K562 (cell line): Measurements from ENCODE around the gene ANKRD6. TPM values are rescaled to one million over a fixed set of nuclear protein-coding genes. Genes with fewer than 3 reads are reported as not detected.

Experiments
- ATAC-seq: fragments of 200-7000 bp; cut with Tn5 transposase; 3 replicates; pipeline ENCODE4 v1.9.1; 2020; ENCODE audit warnings: moderate library complexity
- BruUV-seq: library from RNA; stranded (reverse); fragments of 400-500 nt; replicated peaks from 2 replicates; lab custom pipeline; 2021; lab: Mats Ljungman, UMichigan
- CTCF ChIA-PET: fragments of 300-600 bp; formaldehyde crosslinking; extraction: SDS; loops from one replicate; lab custom pipeline; 2021; ENCODE audit warnings: low intra/inter-chr PET ratio; lab: Yijun Ruan, JAX
- POLR2A ChIA-PET: fragments of 300-600, 350-650 bp; sonication (Branson Sonifier 250); formaldehyde crosslinking; extraction: SDS; loops from one replicate; lab custom pipeline; 2021; ENCODE audit warnings: antibody characterized with exemption, inconsistent platforms; lab: Yijun Ruan, JAX
- DNase-seq, 4 experiments: peaks; one replicate each; pipeline versions ENCODE4 v3.0.0 to v3.0.0-alpha.2; 2011 to 2018; ENCODE audit warnings: low spot score in 3 of 4, mixed read lengths in 3 of 4; ENCODE audit errors: extremely low read depth in 1 of 4
- FAIRE-seq: peaks from 2 replicates; lab custom pipeline; 2011; peaks lifted over from hg19 to GRCh38; lab: Jason Lieb, UNC
- H2AFZ ChIP-seq: 2 replicates; pipeline ENCODE4 v1.6.0; 2011; ENCODE audit warnings: low read depth, low read length, control low read depth, inconsistent platforms
- H3K27ac ChIP-seq: fragments of 200-600 bp; 3 replicates; pipeline ENCODE4 v1.8.0; 2011; ENCODE audit warnings: low read depth, mild to moderate bottlenecking, control low read depth, inconsistent platforms, low read length, moderate library complexity, mixed read lengths; ENCODE audit errors: extremely low read depth
- H3K27me3 ChIP-seq, 2 experiments: fragments of 300-600 bp in 1 of 2; 2 replicates in 1 of 2; 3 replicates in 1 of 2; pipeline versions ENCODE4 v1.6.0 to v1.8.0; 2011; ENCODE audit warnings: inconsistent platforms in 2 of 2, low read length in 2 of 2, mild to moderate bottlenecking in 1 of 2, mixed read lengths in 1 of 2, moderate library complexity in 1 of 2; ENCODE audit not compliant: control insufficient read depth in 2 of 2, insufficient read depth in 2 of 2
- H3K36me3 ChIP-seq: fragments of 300-600 bp; 3 replicates; pipeline ENCODE4 v1.8.0; 2011; ENCODE audit warnings: mild to moderate bottlenecking, low read length, inconsistent platforms; ENCODE audit not compliant: control insufficient read depth, insufficient read depth
- H3K4me1 ChIP-seq, 2 experiments: fragments of 200-600 bp in 1 of 2; replicated peaks in 1 of 2; 2 replicates in 1 of 2; 3 replicates in 1 of 2; pipeline versions ENCODE4 v1.5.1 to v1.8.0; 2011; ENCODE audit warnings: inconsistent platforms in 2 of 2, low read length in 2 of 2, mild to moderate bottlenecking in 1 of 2, mixed read lengths in 1 of 2, moderate library complexity in 1 of 2; ENCODE audit not compliant: control insufficient read depth in 2 of 2, insufficient read depth in 2 of 2
- H3K4me2 ChIP-seq: 2 replicates; pipeline ENCODE4 v1.6.1; 2011; ENCODE audit warnings: low read length, control low read depth, inconsistent platforms, mixed read lengths; ENCODE audit not compliant: insufficient read depth
- H3K4me3 ChIP-seq: fragments of 200-600 bp; sonication (generic), shearing (Covaris generic); 2 replicates; pipeline ENCODE4 v1.5.1; 2016; ENCODE audit warnings: control low read depth, inconsistent platforms
- H3K79me2 ChIP-seq: fragments of 200-600 bp; 3 replicates; pipeline ENCODE4 v1.8.0; 2011; ENCODE audit warnings: low read length, inconsistent platforms; ENCODE audit not compliant: control insufficient read depth, insufficient read depth
- H3K9ac ChIP-seq, 2 experiments: 2 replicates each; pipeline versions ENCODE4 v1.6.0 to v1.6.1; 2011; ENCODE audit warnings: low read depth in 2 of 2, low read length in 2 of 2, control low read depth in 1 of 2, inconsistent platforms in 1 of 2, mild to moderate bottlenecking in 1 of 2, mixed read lengths in 1 of 2; ENCODE audit not compliant: insufficient read depth in 1 of 2
- H3K9me1 ChIP-seq: one replicate; pipeline ENCODE4 v1.6.0; 2011; ENCODE audit warnings: inconsistent platforms, mild to moderate bottlenecking, low read length, moderate library complexity; ENCODE audit not compliant: control insufficient read depth, insufficient read depth
- H3K9me3 ChIP-seq: replicated peaks from 2 replicates; pipeline ENCODE4 v1.5.1; 2011; ENCODE audit warnings: low read depth, low read length, inconsistent platforms; ENCODE audit not compliant: control insufficient read depth, insufficient read depth
- H4K20me1 ChIP-seq: replicated peaks from 2 replicates; pipeline ENCODE4 v1.6.1; 2011; ENCODE audit warnings: low read length, inconsistent platforms, mixed read lengths; ENCODE audit not compliant: control insufficient read depth, insufficient read depth
- GMEB1 ChIP-seq: fragments of 250-450 bp; sonication (Bioruptor Pico); IDR thresholded peaks from 2 replicates; pipeline ENCODE4 v1.4.0; 2020; ENCODE audit warnings: mild to moderate bottlenecking
- NFYB ChIP-seq: IDR thresholded peaks from 2 replicates; pipeline ENCODE4 v1.6.1; 2011; ENCODE audit warnings: mild to moderate bottlenecking, moderate library complexity; ENCODE audit not compliant: insufficient read length; ENCODE audit errors: extremely low read depth
- RNF219 ChIP-seq: fragments of 250-450 bp; sonication (Bioruptor Pico); IDR thresholded peaks from 2 replicates; pipeline ENCODE4 v1.5.0; 2022; ENCODE audit warnings: mild to moderate bottlenecking
- ZNF232 ChIP-seq: sonication (generic); formaldehyde crosslinking; IDR thresholded peaks from 2 replicates; pipeline ENCODE4 v1.8.0; 2022; ENCODE audit warnings: mild to moderate bottlenecking, missing genetic modification reagents
- ZNF311 ChIP-seq: fragments of 250-450 bp; sonication (Bioruptor Pico); IDR thresholded peaks from 2 replicates; pipeline ENCODE4 v1.4.0; 2020; ENCODE audit warnings: mild to moderate bottlenecking, moderate library complexity
- ZNF318 ChIP-seq, 2 experiments: fragments of 450-650 bp; IDR thresholded peaks; 2 replicates each; pipeline ENCODE4 v1.6.1; 2016; ENCODE audit warnings: mild to moderate bottlenecking in 2 of 2, borderline replicate concordance in 1 of 2, low read depth in 1 of 2, moderate library complexity in 1 of 2
- ZNF398 ChIP-seq: fragments of 250-450 bp; sonication (Bioruptor Pico); IDR thresholded peaks from 2 replicates; pipeline ENCODE4 v1.8.0; 2021; ENCODE audit warnings: moderate library complexity, mild to moderate bottlenecking, inconsistent platforms
- ZNF830 ChIP-seq: fragments of 250-450 bp; sonication (Bioruptor Pico); IDR thresholded peaks from 2 replicates; pipeline ENCODE4 v1.5.0; 2021; ENCODE audit warnings: mild to moderate bottlenecking
- WGBS: fragments of 100-300 bp; shearing (Covaris generic); methylation state at CpG from one replicate; pipeline ENCODE4 v1.1.6; 2016; ENCODE audit warnings: low coverage, mixed read lengths; ENCODE audit not compliant: insufficient coverage; ENCODE audit errors: missing lambda C conversion rate; 5-methylcytosine and 5-hydroxymethylcytosine counted together
- in situ Hi-C: fragments of 300-500 bp; cut with MboI; formaldehyde crosslinking; loops from 4 replicates; pipeline ENCODE4 v1.15.0; 2018; ENCODE audit warnings: inconsistent platforms, mixed read lengths
- intact Hi-C: fragments of 100-400 bp; cut with micrococcal nuclease; formaldehyde crosslinking; loops from 2 replicates; pipeline ENCODE4 v1.14.2; 2022
- polyA plus RNA-seq, 8 experiments: library from polyadenylated mRNA; depleted of rRNA in 4 of 8; stranded (reverse) in 5 of 8; unstranded in 3 of 8; fragments of >200 nt; fragmentation: Nextera tagmentation in 2 of 8; fragmentation: Illumina TruSeq in 1 of 8; extraction: Ambion mirVana in 2 of 8; extraction: Trizol in 1 of 8; gene quantifications; 2 replicates each; pipeline versions ENCODE4 v1.2.1 to v1.2.3, GENCODE V29; 2011 to 2014; ENCODE audit warnings: inconsistent platforms in 1 of 8, missing spikeins in 1 of 8
- total RNA-seq, 7 experiments: library from RNA; depleted of rRNA in 6 of 7; stranded (reverse); fragments of >200 nt in 6 of 7; fragmentation: Illumina TruSeq in 2 of 7; extraction: Trizol in 2 of 7; gene quantifications; 2 replicates each; pipeline versions ENCODE4 v1.2.1 to v1.2.3, GENCODE V29; 2011 to 2021; ENCODE audit warnings: low replicate concordance in 1 of 7

Gene ANKRD6
- total and polyA plus RNA-seq, 9 of the 15 experiments (the other 6 are each of a cell fraction or from before 2014, with no cell fraction given): 0.04 to 0.22 (median 0.08) TPM; not detected in 4

- H3K9ac ChIP-seq: no peak overlapping the region
- no peak overlapping the region for H3K27ac ChIP-seq
- H3K9me1 ChIP-seq: no peaks in the 10 kb centered on the region
- no peak overlapping the region for H2AFZ ChIP-seq
- no peaks in the 10 kb centered on the region for H3K27me3 ChIP-seq
- intact Hi-C loops (no loop called here), in situ Hi-C loops (no loop called here)
- FAIRE-seq (no peak), DNase-seq (no peak), ATAC-seq (no peak)
- CTCF ChIA-PET: no interaction called here
- WGBS: 76% methylated on average over 6 of the region's 6 CpGs
- no peak overlapping the region for H3K4me2 ChIP-seq
- POLR2A ChIA-PET: no interaction called here
- H3K9me3 ChIP-seq: no peaks in the 10 kb centered on the region
- H3K4me1 ChIP-seq: no peaks in the 10 kb centered on the region
- peaks cover 90% of the 10 kb centered on the region for H3K36me3 ChIP-seq
- no peaks in the 10 kb centered on the region for H4K20me1 ChIP-seq
- no TSS peak for BruUV-seq
- no peaks in the 10 kb centered on the region for H3K79me2 ChIP-seq
- H3K4me3 ChIP-seq: no peak overlapping the region
- TF ChIP-seq RNF219 (CRISPR knock-in tag) (no peak), GMEB1 (CRISPR knock-in tag) (no peak), NFYB (no peak), ZNF398 (CRISPR knock-in tag) (no peak), ZNF232 (no peak), ZNF318 (IDR thresholded peaks at IDR 0.05; ENCODE audit: borderline replicate concordance in 1 of 2, low read depth in 1 of 2) (no peak), ZNF311 (CRISPR knock-in tag) (no peak), ZNF830 (CRISPR knock-in tag) (no peak)
Observed at GRCh38 chr6:89669002-89669401, 236.1 kb downstream of the ANKRD6 start.
